Astrocyte of the spinal cord (primary cell): ENCODE measurements around the gene ARMC6.

ENCODE experiments used
- DNase-seq: peaks from one replicate; pipeline ENCODE4 v3.0.0; 2011; ENCODE audit warnings: low read depth, low spot score
- H3K4me3 ChIP-seq: 2 replicates; pipeline ENCODE4 v1.5.1; 2011; ENCODE audit warnings: low read depth, mild to moderate bottlenecking, low read length, moderate library complexity
- in situ Hi-C: cut with HindIII; loops from 2 replicates; pipeline ENCODE4 v1.10.0; 2017; ENCODE audit warnings: low sequenced_read_pairs
- TF ChIP-seq, protein P1 (sequence below): IDR thresholded peaks from 2 replicates; pipeline ENCODE4 v1.5.1; 2012; ENCODE audit warnings: low read depth, mild to moderate bottlenecking, low read length, inconsistent platforms

ARMC6 gene

DNA sequence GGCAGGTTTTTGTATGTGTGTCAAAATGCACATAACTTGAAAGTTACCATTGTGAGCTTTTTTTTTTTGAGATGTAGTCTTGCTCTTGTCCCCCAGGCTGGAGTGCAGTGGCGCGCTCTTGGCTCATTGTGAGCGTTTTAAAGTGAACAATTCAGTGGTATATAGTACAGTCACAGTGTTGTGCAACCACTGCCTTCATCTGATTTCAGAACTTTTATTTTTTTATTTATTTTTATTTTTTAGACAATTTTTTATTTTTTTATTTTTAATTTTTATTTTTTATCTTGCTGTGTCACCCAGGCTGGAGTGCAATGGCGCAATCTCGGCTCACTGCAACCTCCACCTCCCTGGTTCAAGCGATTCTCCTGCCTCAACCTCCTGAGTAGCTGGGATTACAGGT is 45.4 kb downstream of the ARMC6 start:
- in situ Hi-C loops: no loop called here
- no peak overlapping the region for H3K4me3 ChIP-seq
- DNase-seq: no peak
- TF ChIP-seq, protein P1, sequence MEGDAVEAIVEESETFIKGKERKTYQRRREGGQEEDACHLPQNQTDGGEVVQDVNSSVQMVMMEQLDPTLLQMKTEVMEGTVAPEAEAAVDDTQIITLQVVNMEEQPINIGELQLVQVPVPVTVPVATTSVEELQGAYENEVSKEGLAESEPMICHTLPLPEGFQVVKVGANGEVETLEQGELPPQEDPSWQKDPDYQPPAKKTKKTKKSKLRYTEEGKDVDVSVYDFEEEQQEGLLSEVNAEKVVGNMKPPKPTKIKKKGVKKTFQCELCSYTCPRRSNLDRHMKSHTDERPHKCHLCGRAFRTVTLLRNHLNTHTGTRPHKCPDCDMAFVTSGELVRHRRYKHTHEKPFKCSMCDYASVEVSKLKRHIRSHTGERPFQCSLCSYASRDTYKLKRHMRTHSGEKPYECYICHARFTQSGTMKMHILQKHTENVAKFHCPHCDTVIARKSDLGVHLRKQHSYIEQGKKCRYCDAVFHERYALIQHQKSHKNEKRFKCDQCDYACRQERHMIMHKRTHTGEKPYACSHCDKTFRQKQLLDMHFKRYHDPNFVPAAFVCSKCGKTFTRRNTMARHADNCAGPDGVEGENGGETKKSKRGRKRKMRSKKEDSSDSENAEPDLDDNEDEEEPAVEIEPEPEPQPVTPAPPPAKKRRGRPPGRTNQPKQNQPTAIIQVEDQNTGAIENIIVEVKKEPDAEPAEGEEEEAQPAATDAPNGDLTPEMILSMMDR: no peak

DNA sequence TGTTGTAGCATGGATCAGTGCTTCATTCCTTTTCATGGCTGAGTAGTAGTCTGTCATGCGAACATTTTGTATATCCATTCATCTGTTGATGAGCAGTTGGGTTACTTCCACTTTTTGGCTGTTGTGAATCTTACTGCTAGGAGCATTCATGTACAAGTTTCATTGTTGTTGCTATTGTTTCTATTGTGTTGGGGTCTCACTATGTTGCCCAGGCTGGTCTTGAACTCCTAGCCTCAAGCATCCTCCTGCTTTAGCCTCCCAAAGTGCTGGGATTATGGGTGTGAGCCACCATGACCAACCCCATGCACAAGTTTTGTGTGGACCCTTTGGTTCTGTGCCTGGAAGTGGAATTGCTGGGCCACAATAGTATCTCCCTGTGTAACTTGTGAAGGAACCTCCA is 46.2 kb downstream of the ARMC6 start:
- DNase-seq: no peak
- TF ChIP-seq, protein P1: no peak
- no peak overlapping the region for H3K4me3 ChIP-seq
- in situ Hi-C loops: no loop called here

DNA sequence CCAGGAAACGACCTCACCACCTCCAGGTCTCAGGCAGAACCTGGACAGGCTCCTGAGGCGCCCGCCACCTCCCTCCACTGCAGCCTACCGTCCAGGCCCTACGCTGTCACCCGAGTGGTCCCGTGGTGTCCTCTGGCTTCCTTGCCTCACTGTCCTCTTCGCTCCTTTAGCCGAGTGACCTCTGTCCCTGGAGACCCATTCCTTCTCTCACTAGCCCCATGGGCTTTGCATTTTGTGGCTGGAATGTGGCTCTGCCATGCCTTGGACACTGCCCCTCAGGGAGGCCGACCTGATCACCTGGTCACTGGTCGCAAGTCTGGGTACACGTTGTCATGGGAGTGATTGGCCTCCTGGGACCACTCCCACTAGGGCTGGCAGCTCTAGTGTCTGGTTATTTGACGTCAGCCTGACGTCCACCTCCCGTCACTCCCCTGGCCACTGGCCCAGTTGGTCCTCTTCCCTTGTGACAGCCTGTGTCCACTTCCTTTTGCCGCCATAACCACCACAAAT is 48.3 kb downstream of the ARMC6 start:
- no peak overlapping the region for H3K4me3 ChIP-seq
- TF ChIP-seq, protein P1: no peak
- DNase-seq: no peak
- in situ Hi-C loops: no loop called here

DNA sequence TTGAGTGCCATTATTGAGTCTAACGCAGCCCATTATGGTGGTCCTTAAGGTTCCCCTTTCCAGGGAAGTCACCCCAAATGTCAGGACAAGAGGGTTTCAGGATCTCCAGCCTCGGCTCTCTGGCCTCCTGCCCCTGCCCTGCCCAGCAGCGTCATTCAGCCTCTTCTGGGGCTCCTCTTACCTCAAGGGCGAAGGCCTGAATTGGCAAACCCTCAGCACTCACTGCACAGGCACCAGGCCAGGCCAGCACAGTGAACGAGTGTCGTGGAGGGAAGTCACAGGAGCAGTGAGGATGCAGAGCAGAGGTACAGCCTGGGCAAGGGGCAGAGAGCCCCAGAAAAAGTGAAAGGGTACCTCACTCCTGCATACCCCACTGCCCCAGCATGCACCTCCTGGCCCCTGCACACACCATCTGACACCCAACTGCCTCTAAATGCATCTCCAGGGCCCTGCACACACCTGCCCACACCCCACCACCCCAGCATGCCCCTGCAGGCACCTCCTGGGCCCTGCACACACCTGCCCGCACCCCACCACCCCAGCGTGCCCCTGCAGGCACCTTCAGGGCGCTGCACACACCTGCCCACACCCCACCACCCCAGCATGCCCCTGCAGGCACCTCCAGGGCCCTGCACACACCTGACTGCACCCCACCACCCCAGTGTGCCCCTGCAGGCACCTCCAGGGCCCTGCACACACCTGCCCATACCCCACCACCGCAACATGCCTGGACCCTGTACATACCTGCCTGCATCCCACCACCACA is 50.2 kb downstream of the ARMC6 start:
- TF ChIP-seq, protein P1: no peak
- no peak overlapping the region for H3K4me3 ChIP-seq
- in situ Hi-C loops: no loop called here
- no peak for DNase-seq

DNA sequence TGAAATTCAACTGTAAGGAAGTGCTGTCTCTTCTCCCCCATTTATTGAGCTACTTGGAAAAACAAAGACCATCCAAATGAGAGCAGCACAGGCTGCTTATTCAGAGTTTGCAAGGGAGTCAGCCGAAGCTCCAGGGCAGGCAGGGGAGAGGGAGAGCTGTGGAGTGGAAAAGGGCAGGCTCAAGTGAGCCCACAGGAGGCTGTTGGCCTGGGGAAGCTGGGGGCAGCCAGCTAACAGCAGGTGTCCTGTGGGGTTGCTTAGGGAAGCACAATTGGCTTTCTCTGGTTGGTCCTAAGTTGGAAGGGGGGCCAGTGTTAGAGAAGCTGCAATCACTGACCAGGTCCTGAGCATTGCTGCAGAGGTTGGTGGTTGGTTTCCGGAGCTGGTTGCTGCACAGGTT is 54.3 kb downstream of the ARMC6 start:
- in situ Hi-C loops: no loop called here
- TF ChIP-seq, protein P1: no peak
- no peak overlapping the region for H3K4me3 ChIP-seq
- DNase-seq: no peak

DNA sequence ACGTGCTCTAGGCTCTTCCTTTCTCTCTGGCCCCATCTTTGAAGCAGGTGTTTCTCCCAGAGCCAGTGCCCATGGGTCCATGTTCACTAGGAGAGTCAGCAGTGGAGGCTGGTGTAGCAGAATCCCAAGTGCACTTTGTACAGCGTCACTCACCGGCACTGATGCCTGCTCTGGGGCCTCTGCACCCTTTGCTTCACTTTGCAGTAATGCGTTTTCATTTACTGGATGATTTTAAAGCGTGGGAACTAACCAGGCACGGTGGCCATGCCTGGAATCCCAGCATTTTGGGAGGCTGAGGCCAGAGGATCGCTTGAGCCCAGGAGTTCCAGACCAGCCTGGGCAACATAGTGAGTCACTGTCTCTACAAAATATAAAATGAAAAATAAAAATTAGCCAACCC is 61.1 kb downstream of the ARMC6 start:
- TF ChIP-seq, protein P1: no peak
- DNase-seq: no peak
- in situ Hi-C loops: no loop called here
- H3K4me3 ChIP-seq: no peak overlapping the region
